GM13976 (cell line): ENCODE data around the gene SUSD1.

Source experiments
- DNase-seq: peaks from one replicate; pipeline ENCODE4 v3.0.0; 2012; ENCODE audit warnings: low spot score
- in situ Hi-C: fragments of 300-500 bp; cut with MboI; formaldehyde crosslinking; loops from one replicate; pipeline ENCODE4 v1.12.0; 2022; ENCODE audit warnings: low sequenced_read_pairs, mixed read lengths, inconsistent platforms; ENCODE audit not compliant: unreplicated experiment
- TF ChIP-seq, protein P1 (sequence below): IDR thresholded peaks from 2 replicates; pipeline ENCODE4 v1.5.1; 2012; ENCODE audit warnings: borderline replicate concordance, mild to moderate bottlenecking; ENCODE audit not compliant: insufficient read depth; ENCODE audit errors: extremely low read depth, missing control alignments, control extremely low read depth

SUSD1 gene

DNA sequence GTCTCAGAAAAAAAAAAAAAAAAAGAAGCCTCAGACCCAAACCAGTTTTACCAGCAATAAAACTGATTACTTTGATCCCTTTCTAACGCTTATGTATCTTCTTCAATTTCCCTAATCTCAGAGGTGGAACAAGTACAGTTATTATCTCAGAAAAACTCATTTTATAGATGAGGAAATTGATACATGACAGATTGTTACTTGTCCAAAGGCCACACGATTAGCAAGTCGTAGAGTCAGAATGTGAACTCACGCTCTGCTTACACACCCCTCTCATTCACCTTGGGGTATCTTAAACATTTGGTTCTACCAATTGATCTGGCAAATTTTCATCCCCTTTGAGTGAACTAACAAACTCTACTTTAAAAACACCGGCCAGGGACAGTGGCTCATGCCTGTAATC is 110.2 kb downstream of the SUSD1 start:
- in situ Hi-C loops = no loop called here
- TF ChIP-seq, protein P1, sequence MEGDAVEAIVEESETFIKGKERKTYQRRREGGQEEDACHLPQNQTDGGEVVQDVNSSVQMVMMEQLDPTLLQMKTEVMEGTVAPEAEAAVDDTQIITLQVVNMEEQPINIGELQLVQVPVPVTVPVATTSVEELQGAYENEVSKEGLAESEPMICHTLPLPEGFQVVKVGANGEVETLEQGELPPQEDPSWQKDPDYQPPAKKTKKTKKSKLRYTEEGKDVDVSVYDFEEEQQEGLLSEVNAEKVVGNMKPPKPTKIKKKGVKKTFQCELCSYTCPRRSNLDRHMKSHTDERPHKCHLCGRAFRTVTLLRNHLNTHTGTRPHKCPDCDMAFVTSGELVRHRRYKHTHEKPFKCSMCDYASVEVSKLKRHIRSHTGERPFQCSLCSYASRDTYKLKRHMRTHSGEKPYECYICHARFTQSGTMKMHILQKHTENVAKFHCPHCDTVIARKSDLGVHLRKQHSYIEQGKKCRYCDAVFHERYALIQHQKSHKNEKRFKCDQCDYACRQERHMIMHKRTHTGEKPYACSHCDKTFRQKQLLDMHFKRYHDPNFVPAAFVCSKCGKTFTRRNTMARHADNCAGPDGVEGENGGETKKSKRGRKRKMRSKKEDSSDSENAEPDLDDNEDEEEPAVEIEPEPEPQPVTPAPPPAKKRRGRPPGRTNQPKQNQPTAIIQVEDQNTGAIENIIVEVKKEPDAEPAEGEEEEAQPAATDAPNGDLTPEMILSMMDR = no peak

DNA sequence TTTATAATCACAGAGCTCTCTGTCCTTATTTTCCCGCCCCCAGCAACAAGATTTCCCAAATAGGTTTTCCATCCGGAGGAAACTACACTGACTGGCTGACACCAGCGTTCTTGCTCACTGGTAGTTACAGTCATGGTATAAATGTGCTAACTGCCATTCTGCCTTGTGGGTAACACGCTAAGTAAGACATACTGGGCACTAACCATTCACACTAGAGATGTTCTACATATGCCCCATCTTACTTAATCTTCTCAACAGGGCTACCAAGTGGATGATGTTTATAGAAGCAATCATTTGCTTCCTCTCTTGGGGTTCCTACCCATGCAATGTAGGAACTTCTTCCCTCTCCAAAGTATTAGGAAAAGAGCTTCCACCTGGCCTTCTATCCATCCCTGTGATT is 111.5 kb downstream of the SUSD1 start:
- TF ChIP-seq, protein P1 = no peak
- in situ Hi-C loops = no loop called here
- no peak for DNase-seq

More for the DNA sequence above, 110.2 kb downstream of the SUSD1 start:
- no peak for DNase-seq

DNA sequence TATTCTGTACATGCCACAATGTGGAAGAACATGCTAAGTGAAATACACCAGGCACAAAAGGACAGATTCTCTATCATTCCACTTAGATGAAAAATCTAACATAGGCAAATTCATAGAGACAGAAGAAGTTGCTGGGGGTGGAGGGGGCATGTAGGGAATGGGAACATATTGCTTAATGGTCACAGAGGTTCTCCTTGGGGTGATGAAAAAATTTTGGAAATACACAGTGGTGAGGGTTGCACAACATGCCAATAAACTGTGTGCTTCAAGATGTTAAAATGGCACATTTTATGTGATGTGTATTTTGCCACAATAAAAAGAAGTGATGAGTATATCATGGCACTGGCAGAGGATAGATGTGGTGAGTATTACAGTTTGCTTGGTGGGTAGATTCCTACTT is 111.9 kb downstream of the SUSD1 start:
- TF ChIP-seq, protein P1 = no peak
- in situ Hi-C loops = no loop called here
- no peak for DNase-seq

DNA sequence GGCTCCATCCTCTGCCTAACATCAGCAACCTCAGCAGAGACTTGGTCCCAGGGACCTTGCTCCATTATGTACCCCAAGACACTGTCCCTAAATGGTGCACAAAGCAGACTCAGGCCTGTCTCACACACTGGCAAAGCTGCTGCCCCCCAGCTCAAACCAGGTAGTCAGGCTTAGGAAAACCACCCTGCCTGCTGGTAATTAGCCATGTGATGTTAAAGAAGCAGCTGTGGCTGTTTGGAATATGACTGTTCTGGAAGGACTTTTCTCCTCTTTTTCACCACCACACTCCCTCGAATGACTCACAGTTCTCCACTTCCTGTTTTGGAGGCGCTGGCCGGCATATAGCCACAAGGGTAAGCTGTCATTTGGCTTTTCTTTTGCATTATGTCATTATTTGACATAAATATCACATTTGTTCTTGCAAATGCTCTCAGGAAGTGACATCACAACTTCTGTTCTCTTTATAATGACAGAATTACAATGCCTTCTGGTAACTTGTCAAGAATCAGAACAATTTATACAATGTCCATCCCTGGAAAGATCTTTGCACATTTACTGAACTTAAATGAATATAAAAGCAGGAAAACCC is 113.9 kb downstream of the SUSD1 start:
- DNase-seq = peak; percentile 79
- in situ Hi-C loops = no loop called here
- TF ChIP-seq, protein P1 = no peak

DNA sequence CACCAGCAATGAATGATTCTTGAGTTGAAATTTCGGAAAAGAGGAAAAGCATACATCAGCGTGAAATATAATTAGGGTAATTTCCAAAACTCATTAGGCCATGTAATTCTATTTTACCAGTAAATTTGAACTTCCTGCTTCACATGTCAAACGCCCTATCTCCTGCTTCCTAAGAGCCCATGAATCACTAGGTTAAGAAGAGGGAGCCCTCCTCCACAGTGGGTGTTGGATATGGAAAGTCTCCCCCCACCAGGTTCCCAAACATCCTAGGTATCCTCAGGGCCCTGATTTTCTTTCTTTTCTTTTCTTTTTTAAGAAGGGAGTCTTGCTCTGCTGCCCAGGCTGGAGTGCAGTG is 115.2 kb downstream of the SUSD1 start:
- TF ChIP-seq, protein P1 = no peak
- DNase-seq = no peak
- in situ Hi-C loops = no loop called here

DNA sequence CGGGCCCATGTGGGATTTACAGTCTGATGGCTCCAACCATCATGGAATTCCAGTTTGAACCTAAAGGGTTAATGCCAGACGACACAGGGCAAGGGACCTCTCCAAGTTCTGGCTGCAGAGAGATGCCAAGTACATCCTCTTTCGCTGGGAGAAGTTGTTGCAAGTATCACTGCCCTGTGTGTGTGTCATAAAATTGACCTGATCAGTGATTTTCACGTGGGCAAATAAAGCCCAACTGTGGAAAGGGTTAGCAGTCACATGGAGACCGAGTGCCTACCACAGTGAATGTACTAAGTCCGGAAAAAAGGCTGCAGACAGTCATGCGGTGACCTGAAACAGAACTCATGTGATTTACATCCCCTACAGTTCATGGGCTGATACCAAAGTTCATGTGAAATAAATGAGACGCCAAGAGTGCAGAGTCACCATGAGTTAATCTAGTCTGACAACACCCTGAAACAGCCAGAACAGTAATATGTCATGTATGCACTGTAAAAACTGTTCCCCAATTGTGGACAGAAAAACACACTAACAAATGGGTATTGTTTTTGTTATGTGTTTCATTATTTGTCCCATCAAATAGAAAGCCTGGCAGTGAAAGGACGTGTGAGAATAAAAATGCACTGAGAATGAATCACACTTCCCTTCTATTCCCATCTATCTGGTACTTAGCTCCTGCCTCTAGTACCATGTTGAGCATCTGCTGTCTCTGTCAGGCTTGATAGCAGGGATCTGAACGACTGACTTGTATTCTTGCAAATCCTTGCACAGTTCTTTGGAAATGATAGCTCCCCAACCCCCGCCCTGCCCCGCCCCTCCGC is 115.7 kb downstream of the SUSD1 start:
- TF ChIP-seq, protein P1 = no peak
- in situ Hi-C loops = no loop called here
- no peak for DNase-seq
